GM10847 (cell line): Measurements from ENCODE around the gene ADAM12.

Experiments used
- POLR2A ChIP-seq: IDR thresholded peaks from 2 replicates; pipeline ENCODE4 v1.6.1; 2011; ENCODE audit not compliant: insufficient read length; ENCODE audit errors: extremely low read depth

Gene ADAM12

DNA sequence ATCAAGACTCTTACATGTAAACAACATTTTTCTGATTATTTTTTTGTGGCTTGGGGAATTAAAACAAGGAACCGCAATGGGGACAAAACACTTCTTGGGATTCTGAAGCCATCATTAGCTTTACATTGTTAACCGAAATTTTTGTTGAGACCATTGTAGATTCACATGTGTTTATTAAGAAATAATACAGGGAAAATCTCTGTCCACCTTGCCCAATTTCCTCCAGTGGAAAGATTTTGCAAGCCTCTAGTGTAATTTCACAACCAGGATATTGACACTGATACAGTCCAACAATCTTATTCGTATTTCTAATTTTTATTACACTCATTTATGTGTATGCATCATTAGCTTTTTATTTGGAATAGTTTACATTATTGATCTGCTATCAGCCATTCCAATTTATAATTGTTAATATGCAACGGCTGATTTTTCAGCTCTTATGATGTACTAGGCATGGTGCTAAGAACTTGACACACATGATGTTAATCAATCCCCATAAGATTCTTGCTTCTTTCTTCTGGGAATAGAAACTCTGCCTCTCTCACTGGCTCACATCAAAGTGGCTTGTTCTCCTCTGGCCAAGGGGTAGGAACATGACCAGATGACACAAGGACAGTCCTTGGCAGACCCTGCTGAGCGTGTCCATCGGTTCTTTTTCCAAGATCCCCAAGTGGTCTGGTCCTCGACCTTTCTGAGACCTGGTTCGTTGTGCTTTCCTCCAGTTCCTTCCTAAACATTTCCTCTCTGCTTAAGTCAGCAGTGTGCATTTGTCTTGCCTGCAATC, 137.6 kb downstream of the ADAM12 start:
- TF ChIP-seq POLR2A: no peak

DNA sequence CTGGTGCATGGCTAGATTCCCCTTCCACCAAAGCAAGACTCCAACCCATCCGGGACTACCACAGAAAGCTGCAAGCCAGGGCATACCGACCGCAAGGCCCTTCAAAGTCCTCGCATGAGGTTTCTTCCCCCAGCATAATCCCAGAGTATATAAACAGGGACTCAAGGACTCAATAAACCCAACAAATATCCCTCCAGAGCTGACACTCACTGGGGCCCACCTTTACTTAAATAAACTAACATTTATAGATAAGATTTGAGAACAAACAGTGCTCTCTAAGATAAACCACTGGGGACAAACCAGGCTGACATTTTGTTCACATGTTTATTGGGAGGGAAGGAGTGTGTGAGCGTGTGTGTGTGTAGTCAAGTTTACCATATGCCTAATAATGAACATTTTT, 138.2 kb downstream of the ADAM12 start:
- TF ChIP-seq POLR2A: no peak

DNA sequence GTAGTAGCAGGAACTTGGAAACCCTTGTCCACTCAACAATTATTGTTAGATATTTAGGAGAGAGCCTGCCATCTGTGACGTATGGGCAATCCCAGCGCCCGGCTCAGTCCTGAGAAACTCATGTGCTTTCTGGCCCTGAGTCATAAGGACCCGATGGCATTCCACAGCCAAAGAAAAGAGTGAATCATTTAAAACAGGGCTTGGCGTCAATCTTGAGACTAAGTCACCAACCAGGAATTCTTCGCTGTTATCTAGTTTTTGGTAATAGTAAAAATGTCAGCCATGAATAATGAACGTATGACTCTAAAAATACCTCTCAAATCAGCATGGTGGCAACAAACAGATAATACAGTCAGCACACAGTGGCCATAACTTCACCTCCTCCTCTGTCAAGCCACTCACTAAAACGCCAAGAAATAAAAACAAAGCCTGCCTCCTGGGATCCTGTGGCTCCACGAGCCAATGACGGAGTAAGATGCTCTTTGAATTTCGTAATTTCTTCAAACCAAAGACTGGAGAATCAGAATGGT, 140.8 kb downstream of the ADAM12 start:
- TF ChIP-seq POLR2A: no peak

DNA sequence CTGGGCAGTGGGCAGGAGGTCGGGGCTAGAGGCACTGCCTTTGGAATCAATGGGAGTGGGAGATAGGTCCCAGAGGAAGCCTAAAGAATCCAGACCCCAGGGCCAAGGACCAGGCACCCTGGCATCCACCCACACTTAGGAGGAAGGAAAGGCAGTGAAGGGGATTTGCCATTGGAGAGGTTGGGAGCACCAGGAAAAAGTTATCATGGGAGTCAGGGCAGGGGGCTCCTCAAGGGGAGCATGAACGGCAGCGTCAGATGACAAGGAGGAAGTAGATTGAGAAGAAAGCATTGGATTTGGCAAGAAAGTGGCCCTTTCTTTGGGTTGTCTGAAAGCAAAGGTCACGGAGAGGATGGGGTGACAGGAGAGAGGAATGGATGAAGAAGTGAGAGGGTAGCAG, 142.8 kb downstream of the ADAM12 start:
- no peak for TF ChIP-seq POLR2A

DNA sequence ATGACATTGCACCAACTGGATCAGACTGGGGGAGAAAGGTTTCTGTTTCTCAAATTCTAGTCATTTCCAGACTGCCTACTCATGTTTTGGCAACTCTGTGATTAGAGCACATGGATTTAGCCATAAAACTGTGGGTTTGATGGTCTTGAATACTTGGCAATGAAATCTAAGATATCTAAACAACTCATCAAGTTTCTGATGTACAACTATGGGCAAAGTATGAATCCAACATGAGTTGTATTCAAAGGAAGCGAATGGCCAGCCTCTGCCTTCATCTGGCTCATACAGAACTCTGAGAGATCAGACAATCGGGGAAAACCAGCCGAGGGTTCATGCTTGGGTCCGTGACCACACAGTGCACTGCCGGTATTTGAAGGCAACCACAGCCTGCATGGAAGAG, 144.3 kb downstream of the ADAM12 start:
- no peak for TF ChIP-seq POLR2A

DNA sequence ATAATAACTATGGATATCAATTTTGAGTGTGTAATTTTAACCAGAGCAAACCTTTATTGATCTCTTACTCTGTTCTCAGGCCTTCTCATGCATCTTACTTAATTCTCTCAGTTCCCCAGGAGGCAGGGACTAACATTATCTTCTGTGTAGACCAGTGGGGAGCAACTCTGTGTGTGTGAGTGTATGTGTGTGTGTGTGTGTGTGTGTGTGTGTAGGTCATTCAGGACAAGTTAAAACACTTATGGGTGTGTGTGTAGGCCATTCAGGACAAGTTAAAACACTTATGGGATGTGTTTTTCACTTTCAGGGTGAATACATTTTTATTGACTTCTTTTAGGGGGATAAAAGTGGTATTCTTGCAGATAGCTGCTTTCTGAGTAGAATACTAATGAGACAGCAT, 145.0 kb downstream of the ADAM12 start:
- TF ChIP-seq POLR2A: no peak

DNA sequence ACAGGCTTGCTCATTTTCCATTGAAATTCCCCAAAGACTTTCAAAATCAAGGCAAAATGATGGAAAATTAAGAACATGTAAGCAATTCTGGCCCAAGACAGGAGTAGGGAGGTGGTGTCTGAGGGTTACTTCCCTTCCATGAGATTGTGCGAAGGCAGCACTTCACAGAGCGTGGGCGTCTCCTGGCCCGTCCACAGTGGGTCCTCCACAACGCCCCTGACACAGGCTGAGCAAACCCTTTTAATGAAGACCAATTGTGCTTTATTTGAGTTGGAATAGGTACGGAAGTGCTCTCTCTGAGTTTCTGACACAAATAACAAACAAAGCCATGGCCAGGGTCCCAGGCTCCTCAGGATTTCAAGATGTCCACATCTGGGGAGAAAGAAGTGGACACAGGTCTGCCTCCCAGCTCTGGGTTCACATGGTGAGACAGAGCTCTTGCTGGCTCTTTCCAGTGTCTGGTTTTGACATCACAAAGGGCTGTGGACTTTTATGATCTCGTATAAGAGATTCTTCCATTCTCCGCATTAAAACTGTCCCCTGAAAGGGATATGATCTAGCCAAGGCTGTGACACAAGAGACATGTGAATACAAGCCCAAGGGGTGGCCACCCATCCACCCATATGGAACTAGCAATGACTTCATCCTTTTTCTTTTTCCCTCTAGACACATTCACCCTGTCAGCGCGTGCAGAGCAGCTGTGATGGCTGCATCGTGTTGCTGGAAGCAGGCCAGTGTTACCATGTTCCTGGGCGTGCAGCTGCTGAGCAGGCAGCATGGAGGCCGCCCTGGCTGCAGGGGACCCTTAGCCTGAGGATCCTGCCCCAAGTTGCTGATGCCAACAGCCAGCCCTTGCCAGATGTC, 145.6 kb downstream of the ADAM12 start:
- no peak for TF ChIP-seq POLR2A

DNA sequence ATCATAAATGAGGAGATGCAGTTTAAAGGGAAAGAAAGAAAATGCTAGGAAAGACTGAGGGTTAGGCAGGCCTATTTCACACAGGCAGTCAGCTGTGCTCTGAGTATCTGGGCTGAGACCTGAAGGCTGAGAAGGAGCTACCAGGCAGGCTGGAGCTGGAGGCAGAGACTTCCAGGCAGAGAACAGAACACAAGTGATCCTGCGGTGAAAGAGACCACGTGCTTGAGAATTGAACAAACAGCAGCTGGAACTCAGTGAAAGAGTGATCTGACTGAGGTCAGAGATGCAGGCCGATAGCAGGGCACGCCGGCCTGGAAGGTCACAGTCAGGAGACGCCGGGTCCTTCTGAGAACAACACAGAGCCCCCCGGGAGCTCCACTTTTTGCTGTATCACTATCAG, 147.8 kb downstream of the ADAM12 start:
- TF ChIP-seq POLR2A: no peak

DNA sequence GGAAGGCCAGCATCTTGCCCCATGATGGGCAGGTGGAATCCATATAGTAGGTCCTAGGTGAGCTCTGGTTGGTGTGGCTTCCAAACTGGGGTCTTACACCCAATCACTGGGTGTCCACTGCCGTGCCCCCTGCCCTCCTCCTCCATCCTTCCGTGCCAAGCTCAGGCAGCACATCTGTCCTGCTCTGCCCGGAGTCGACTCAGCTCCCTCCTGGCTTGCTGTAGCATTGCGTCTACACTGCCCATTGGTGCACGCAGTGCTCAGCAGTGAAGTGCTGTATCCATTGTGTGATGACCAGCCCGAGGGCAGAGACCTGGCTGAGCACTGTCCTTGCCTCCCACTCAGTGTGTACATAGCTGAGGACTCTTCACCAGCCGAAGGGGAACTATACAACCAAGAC, 148.4 kb downstream of the ADAM12 start:
- TF ChIP-seq POLR2A: no peak

DNA sequence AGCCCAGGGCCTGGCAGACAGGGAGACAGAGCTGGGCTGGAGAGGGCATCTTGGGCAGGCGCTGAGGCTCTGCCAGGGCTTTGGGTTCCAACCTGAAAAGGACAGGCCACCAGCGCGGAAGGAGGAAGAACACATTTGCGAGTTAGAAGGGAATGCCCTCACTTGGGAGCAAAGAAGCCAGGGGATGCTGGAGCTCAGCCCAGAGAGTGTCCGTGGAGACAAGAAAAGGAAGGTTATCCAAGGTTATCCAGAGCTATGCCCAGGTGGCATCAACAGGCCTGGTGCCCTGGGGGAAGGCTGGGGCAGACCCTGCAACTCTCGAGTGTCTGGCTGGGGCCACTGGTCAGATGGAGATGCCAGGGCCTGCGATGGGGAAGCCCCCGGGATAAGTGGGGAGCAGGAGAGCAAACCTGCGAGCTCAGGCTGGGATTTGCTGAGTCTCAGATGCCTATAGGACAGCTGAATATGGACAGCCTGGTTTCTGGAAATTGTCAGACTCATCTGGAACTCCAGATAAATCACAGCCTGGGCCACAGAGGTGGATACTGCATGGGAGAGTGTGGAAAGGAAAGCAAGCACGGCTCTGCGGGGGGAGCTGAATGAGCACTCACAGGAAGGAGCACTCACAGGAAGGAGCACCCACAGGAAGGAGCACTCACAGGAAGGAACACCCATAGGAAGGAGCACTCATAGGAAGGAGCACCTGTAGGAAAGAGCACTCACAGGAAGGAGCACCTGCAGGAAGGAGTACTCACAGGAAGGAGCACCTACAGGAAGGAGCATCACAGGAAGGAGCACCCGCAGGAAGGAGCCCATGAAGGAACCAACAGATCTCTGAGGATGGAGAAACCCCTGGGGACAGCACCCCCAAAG, 152.1 kb downstream of the ADAM12 start:
- TF ChIP-seq POLR2A: no peak

DNA sequence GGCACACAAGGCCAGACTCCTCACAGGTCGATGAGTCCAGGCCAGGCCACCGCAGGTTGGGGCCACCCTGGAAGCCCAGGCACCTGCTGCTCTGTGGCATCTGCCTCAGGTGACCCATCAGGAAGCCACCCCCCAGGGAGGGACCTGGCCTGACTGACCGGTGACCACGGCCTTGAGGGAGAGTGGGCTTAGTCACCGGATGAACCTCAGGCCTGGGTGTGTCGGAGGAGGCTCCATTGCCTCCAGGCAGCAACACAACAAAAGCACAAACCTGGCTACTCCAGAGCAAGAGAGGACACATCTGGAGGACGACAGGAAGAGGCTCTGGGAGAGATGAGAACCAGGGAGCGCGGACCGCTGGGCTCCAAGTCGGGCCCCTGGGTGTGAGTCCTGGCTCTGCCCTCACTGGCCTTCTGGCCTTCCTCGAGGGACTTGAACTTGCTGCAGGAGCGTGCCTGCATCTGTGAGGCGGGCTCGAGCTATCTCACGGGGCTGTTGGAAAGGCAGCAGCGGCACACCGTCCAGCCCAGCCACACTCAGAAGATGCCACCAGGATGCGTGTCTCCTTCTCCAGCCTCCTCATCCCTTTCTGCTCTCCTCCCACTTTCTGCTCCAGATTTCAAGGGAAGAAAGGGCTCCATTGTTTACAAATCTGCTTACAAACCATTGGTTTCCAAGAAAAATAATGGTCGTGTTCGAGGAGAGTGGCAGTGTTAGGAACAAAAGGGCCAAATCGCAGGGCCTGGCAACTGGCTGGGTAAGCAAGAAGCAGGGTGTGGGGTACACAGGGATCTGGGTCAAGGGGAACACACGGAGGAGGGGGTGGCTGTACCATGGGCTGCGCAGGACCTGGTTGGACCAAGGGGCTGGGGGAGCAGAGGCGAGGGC, 152.9 kb downstream of the ADAM12 start:
- no peak for TF ChIP-seq POLR2A

DNA sequence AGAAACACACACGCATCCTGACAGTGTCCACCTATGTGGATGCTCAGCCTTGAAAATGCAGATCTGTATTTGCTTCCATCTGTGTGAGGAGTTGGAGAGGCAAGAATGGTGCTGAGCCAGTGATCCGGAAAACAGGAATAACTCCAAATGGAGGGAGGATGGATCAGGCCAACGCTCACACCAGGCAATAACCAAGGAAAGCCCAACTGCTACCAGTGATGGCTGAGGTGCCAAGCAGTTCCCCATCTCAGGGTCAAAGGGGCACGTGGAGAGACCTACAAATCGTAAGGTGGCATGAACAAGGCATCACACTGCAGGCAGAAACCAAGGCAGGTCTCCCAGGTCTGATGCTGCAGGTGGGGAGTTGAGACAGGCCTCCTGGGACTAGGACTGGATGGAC, 153.6 kb downstream of the ADAM12 start:
- TF ChIP-seq POLR2A: no peak

DNA sequence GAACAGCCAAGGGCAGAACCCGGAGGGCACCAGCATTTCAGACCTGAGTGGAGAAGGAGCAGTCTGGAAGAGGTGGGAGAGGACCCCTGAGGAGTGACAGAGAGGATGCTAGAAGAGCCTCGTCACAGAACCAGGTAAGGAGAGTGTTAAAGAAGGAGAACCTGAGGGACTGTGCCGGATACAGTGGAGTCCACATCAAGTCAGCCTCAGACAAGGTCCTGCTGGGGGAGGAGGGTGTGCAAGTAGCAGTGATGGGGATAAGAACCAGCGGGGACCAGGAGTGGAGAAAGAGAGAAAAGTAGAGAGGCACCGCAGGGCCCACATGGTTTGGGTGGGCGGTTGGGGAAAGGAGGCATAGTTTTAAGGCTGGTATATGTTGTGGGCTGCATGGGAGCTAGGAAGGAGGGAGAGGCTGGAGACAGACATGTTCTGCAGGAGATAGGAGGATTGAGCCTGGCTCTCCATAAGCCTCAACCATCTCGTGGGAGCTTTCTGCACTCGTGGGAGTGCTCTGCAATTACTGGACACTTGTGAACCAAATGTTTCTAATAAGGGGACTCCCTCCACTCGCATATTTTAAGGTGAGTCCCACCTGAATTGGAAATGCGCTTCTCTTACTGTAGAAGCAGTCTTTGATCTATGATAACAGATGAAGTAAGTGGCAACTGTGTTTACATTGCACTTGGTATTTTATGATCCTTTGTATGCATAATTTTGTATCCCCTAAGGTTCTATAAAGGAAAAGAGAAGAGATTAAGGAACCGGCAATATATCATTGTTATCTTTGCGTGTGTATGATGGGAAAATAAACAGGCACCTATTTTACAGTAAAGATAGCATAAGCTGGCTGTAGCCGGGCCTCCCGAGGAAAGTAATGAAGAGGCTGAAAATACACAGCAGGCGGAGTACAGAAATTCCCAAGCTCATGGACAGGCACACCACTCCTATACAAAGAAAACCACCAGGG, 154.8 kb downstream of the ADAM12 start:
- TF ChIP-seq POLR2A: no peak

DNA sequence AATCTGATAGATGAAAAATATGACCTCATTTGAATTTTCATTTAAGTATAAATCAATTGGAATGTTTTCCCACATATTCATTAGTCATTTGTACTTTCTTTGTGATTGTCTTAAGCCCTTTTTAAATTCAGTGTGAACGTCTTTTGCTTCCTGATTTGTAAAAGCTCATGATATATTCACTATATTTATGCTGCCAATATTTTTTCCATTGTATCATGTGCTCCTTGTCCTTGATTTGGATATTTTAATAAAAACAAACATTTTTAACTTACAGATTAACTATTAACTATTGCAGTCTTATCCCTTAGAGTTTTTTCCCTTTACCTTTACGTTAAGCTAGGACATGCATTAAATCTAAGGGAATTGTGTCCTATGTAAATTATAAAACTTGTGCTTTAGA, 157.7 kb downstream of the ADAM12 start:
- TF ChIP-seq POLR2A: no peak

DNA sequence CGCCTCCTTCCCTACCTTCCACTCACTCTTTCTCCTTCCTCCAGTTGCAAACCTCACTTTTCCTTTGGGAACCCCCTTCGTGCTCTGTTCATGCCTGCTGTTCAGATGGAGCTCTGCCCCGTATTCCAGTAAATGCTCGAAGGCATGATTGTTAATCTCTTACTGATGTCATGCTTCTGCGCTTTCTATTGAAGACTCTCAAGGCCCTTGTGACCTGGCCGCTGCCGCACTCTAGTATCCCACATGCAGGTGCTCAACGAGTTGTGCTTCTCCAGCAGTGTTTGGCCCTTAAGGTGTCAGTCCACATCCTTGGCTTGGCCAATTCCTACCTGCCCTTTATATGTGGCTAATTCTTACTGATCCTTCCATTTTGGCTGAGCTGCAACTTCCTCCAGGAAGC, 158.6 kb downstream of the ADAM12 start:
- TF ChIP-seq POLR2A: no peak
